Measurements from ENCODE around the gene CTAGE4.
"Not testable (repeated sequence)": the region's sequence is repeated elsewhere in the genome, so short reads cannot be mapped to it uniquely, and the experiment has no call there.

The CTAGE4 gene

GRCh38 chr7:144217200-144217599, 33.9 kb downstream of the CTAGE4 start:
- not testable (repeated sequence) for DNase-seq

GRCh38 chr7:144218581-144218980, 35.3 kb downstream of the CTAGE4 start:
- not testable (repeated sequence) for DNase-seq

- DNase-seq = not testable (repeated sequence)
These were observed 35.9 kb downstream of the CTAGE4 start for GRCh38 chr7:144219149-144219548.

- not testable (repeated sequence) for DNase-seq
These were observed 37.3 kb downstream of the CTAGE4 start for GRCh38 chr7:144220531-144220930.

GRCh38 chr7:144223675-144224074, 40.4 kb downstream of the CTAGE4 start:
- not testable (repeated sequence) for DNase-seq

- DNase-seq = not testable (repeated sequence)
These were observed 43.6 kb downstream of the CTAGE4 start for GRCh38 chr7:144226866-144227265.

- DNase-seq = not testable (repeated sequence)
These were observed 45.5 kb downstream of the CTAGE4 start for GRCh38 chr7:144228810-144229209.

GRCh38 chr7:144231027-144231426, 47.8 kb downstream of the CTAGE4 start:
- not testable (repeated sequence) for DNase-seq

- DNase-seq = not testable (repeated sequence)
These were observed 49.8 kb downstream of the CTAGE4 start for GRCh38 chr7:144233039-144233438.
